Thyroid gland (tissue), 4 donors: ENCODE data around the gene GH2. TPM values are rescaled to one million over a fixed set of nuclear protein-coding genes. Genes with fewer than 3 reads are reported as not detected.
"Not testable (repeated sequence)": the region's sequence is repeated elsewhere in the genome, so short reads cannot be mapped to it uniquely, and the experiment has no call there.

ENCODE experiments used
- DNase-seq, 2 donors: peaks; one replicate each; pipeline ENCODE4 v3.0.0-alpha.2; 2019
- H3K27ac ChIP-seq, 3 donors: fragments of 200-600 bp; sonication (generic); 1 replicate in 2 of 3; 2 replicates in 1 of 3; pipeline ENCODE4 v1.5.1; 2016 to 2019; ENCODE audit warnings: mild to moderate bottlenecking in 1 of 3, moderate library complexity in 1 of 3
- H3K27me3 ChIP-seq: fragments of 200-600 bp; sonication (generic); one replicate; pipeline ENCODE4 v1.5.1; 2019
- H3K36me3 ChIP-seq, 2 donors: fragments of 200-600 bp; sonication (generic); one replicate each; pipeline ENCODE4 v1.5.1; 2016 to 2019
- H3K4me1 ChIP-seq, 2 donors: fragments of 200-600 bp; sonication (generic); one replicate each; pipeline ENCODE4 v1.5.1; 2017 to 2019
- H3K4me3 ChIP-seq, 3 donors: fragments of 200-600 bp; sonication (generic); replicated peaks in 1 of 3; 1 replicate in 2 of 3; 2 replicates in 1 of 3; pipeline ENCODE4 v1.5.1; 2016; ENCODE audit warnings: mild to moderate bottlenecking in 1 of 3
- H3K9me3 ChIP-seq: fragments of 200-600 bp; sonication (generic); one replicate; pipeline ENCODE4 v1.5.1; 2017
- CTCF ChIP-seq, 6 experiments: fragments of 200-600 bp in 3 of 6; fragments of 450-650 bp in 3 of 6; sonication (generic) in 3 of 6; IDR thresholded peaks; one replicate each; pipeline ENCODE4 v1.5.1; 2016 to 2019; ENCODE audit warnings: antibody characterized with exemption in 6 of 6, mild to moderate bottlenecking in 2 of 6, inconsistent platforms in 1 of 6, moderate library complexity in 1 of 6
- POLR2A ChIP-seq, 2 donors: fragments of 450-650 bp; IDR thresholded peaks; one replicate each; pipeline ENCODE4 v1.6.1; 2017; ENCODE audit warnings: antibody characterized with exemption in 2 of 2, mild to moderate bottlenecking in 2 of 2, moderate library complexity in 1 of 2
- WGBS, 2 donors: methylation state at CpG; one replicate each; pipeline ENCODE4 v1.1.5; 2017; 5-methylcytosine and 5-hydroxymethylcytosine counted together
- intact Hi-C: fragments of 100-400 bp; cut with DNase I; formaldehyde crosslinking; loops from one replicate; pipeline ENCODE4 v1.15.1; 2023
- total RNA-seq, 4 donors: library from RNA; depleted of rRNA; stranded (reverse); fragments of >200 nt; gene quantifications; one replicate each; pipeline ENCODE4 v1.2.3, GENCODE V29; 2016

The GH2 gene
- total RNA-seq, 4 donors from 2014 or later = not detected

- H3K27me3 ChIP-seq = no peaks in the 10 kb centered on the region
- no peak for TF ChIP-seq POLR2A (IDR thresholded peaks at IDR 0.05)
- no peak for TF ChIP-seq CTCF (IDR thresholded peaks at IDR 0.05)
- intact Hi-C loops = no loop called here
- no peaks in the 10 kb centered on the region for H3K36me3 ChIP-seq
- peak overlapping the region in 1 of 3 donors; percentile 39 for H3K4me3 ChIP-seq
- peaks cover 36 to 37% of the 10 kb centered on the region in 2 donors for H3K4me1 ChIP-seq
- peak overlapping the region; percentile 85 to 93 (median 88) for H3K27ac ChIP-seq
- WGBS, 2 donors = 67 to 72% methylated on average over 9 of the region's 9 CpGs
- no peaks in the 10 kb centered on the region for H3K9me3 ChIP-seq
- DNase-seq = no peak
Observed at GRCh38 chr17:63843910-63844677, 37.6 kb downstream of the GH2 start.

DNA sequence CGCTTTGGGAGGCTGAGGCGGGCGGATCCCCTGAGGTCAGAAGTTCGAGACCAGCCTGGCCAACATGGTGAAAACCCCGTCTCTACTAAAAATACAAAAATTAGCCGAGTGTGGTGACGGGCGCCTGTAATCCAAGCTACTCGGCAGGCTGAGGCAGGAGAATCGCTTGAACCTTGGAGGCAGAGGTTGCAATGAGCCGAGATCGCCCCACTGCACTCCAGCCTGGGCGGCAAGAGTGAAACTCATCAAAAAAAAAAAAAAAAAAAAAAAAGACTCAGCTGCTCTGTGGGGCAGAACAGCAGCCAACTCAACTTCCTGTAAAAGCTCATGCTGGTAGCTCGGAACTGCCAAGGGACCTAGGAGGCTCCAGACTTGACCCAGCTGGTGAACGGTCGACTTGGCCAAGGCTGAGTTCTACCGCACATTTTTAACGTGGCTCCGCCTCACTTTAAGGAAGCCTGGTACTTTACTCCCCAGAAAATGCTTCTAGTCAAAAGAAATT is 38.3 kb downstream of the GH2 start:
- H3K36me3 ChIP-seq, intact Hi-C loops, H3K27me3 ChIP-seq, H3K9me3 ChIP-seq: not testable (repeated sequence)
- Histone ChIP-seq H3K4me1 (peaks cover 42 to 44% of the 10 kb centered on the region in 2 donors), H3K4me3 (peak overlapping the region in 2 of 3 donors; percentile 19 to 39), H3K27ac (peak overlapping the region; percentile 85 to 93 (median 88))
- peak; percentile 78 to 79 for DNase-seq
- WGBS, 2 donors = 4 to 6% methylated on average over 14 to 19 of the region's 19 CpGs

DNA sequence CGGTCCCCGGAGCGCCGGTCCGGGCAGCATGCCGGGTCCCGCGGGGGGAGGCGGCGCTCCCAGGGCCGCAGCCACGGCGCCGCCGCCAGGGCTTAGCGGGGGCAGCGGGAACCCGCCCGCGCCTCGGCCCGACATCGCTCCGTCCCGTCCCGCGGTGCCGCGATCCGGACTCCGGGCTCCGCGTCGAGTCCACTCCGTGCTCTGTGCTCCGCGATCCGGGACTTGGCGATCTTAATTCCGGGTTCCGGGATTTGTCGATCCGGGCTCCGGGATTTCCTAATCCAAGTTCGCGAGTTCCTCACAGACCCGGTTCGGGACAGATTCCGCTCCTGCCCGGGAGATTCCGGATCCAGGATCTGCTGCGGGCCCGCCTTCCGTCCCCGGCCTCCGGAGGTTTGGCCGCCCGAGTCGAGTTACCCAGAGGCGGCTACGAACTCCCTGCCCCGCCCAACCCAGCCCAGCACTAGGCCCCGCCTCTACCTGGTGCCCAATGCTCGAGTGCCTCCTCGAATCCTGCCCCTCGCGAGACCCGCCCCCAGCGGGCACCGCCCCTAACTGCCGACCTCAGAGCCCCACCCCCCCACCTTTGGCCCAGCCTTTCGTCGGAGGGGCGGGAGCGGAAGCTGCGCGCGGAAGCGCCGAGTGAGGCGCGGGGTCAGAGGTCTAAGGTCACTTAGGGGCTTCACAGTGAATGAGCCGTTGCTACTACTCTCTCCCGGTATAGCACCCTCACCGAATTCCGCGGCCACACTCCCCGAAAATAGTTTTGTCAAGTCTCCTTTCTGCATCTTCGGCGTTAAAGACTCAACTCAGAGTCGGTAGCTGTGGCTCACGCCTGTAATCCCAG is 39.0 kb downstream of the GH2 start, which contains the start of gene SMARCD2:
Gene SMARCD2, minus strand, starts transcription at position 146 of the 847 bp plus-strand sequence. Its CDS starts 11 bp downstream, at position 135.
- peak within 1 kb of the TSS; percentile 85 to 96 (median 88) for H3K27ac ChIP-seq
- no peaks in the 10 kb centered on the region for H3K9me3 ChIP-seq
- peaks cover 49 to 51% of the 10 kb centered on the region in 2 donors for H3K4me1 ChIP-seq
- 0 to 1% methylated on average over 1 to 21 of the region's 92 CpGs for WGBS, 2 donors
- H3K36me3 ChIP-seq = no peaks in the 10 kb centered on the region
- peak within 1 kb of the TSS; percentile 61 to 96 (median 89) for H3K4me3 ChIP-seq
- no peaks in the 10 kb centered on the region for H3K27me3 ChIP-seq
- TF ChIP-seq CTCF (IDR thresholded peaks at IDR 0.05) (peak in 1 of 6 experiments; percentile 16), POLR2A (IDR thresholded peaks at IDR 0.05) (peak; percentile 58 to 70)
- DNase-seq = peak; percentile 97 to 98
- intact Hi-C loops = no loop called here

- peak overlapping the region; percentile 61 to 96 (median 89) for H3K4me3 ChIP-seq
- H3K9me3 ChIP-seq = no peaks in the 10 kb centered on the region
- H3K27me3 ChIP-seq = no peaks in the 10 kb centered on the region
- TF ChIP-seq POLR2A (IDR thresholded peaks at IDR 0.05) (no peak), CTCF (IDR thresholded peaks at IDR 0.05) (no peak)
- H3K36me3 ChIP-seq = no peaks in the 10 kb centered on the region
- peak overlapping the region; percentile 85 to 96 (median 88) for H3K27ac ChIP-seq
- peak; percentile 45 to 55 for DNase-seq
- peaks cover 55% of the 10 kb centered on the region in 2 donors for H3K4me1 ChIP-seq
- 0% methylated on average over 17 to 21 of the region's 36 CpGs for WGBS, 2 donors
- intact Hi-C loops = no loop called here
Observed at GRCh38 chr17:63842173-63842539, 39.6 kb downstream of the GH2 start.

- intact Hi-C loops = no loop called here
- peak overlapping the region; percentile 85 to 96 (median 88) for H3K27ac ChIP-seq
- H3K9me3 ChIP-seq = no peaks in the 10 kb centered on the region
- peaks cover 0 to 4% of the 10 kb centered on the region in 2 donors for H3K36me3 ChIP-seq
- DNase-seq = peak; percentile 56 to 62
- peaks cover 55 to 58% of the 10 kb centered on the region in 2 donors for H3K4me1 ChIP-seq
- H3K27me3 ChIP-seq = no peaks in the 10 kb centered on the region
- H3K4me3 ChIP-seq = peak overlapping the region; percentile 61 to 96 (median 89)
- 9 to 11% methylated on average over 16 to 19 of the region's 26 CpGs for WGBS, 2 donors
- no peak for TF ChIP-seq POLR2A (IDR thresholded peaks at IDR 0.05)
- TF ChIP-seq CTCF (IDR thresholded peaks at IDR 0.05) = no peak
Observed at GRCh38 chr17:63841350-63842172, 40.2 kb downstream of the GH2 start.
